Dermis lymphatic vessel endothelial cell (primary cell): ENCODE measurements around the gene PLB1. TPM values are rescaled to one million over a fixed set of nuclear protein-coding genes. Genes with fewer than 3 reads are reported as not detected.

Experiments
- total RNA-seq: library from RNA; depleted of rRNA; stranded (reverse); fragments of >200 nt; gene quantifications from 2 replicates; pipeline ENCODE4 v1.2.1, GENCODE V29; 2014

Gene PLB1
- total RNA-seq: 0.33 and 0.43 TPM in 2 replicates

GRCh38 chr2:28495551-28496250 is at the start of gene PLB1:
PLB1 (plus strand) TSS chr2:28496060; CDS start chr2:28496115, 55 bp downstream.

Other genes with a start within 250 kb of the PLB1 start
- 15.6 and 38.5 TPM in 2 replicates for gene FOSL2, start 103.2 kb upstream of the PLB1 start, total RNA-seq